ENCODE data around the gene SESN3. TPM values are rescaled to one million over a fixed set of nuclear protein-coding genes. Genes with fewer than 3 reads are reported as not detected.

SESN3 gene
- polyA plus RNA-seq, 3 donors = 65.3 to 80.8 (median 71.1) TPM

Other genes starting within 250 kb of the SESN3 start
- under 1 TPM; 0.20 to 0.54 (median 0.30) TPM for gene KDM4E, start 205.9 kb downstream of the SESN3 start, polyA plus RNA-seq (ENCODE audit: insufficient read length in 3 of 3)
- not detected for gene KDM4F, start 181.8 kb downstream of the SESN3 start, polyA plus RNA-seq (ENCODE audit: insufficient read length in 3 of 3)
- gene SRSF8, start 164.3 kb downstream of the SESN3 start, polyA plus RNA-seq (ENCODE audit: insufficient read length in 3 of 3) = 10 to 100 TPM; 60.2 to 72.7 (median 60.8) TPM
- 10 to 100 TPM; 18.1 to 24.4 (median 22.4) TPM for gene ENDOD1, start 141.4 kb downstream of the SESN3 start, polyA plus RNA-seq (ENCODE audit: insufficient read length in 3 of 3)

Measured in renal cortex interstitium (tissue), 3 donors.